NCI-H1436 treated with DMSO at 0.1 percent for 48 hours (cell line): ENCODE data around the gene LYST.
"Not testable (repeated sequence)": the region's sequence is repeated elsewhere in the genome, so short reads cannot be mapped to it uniquely, and the experiment has no call there.

Source experiments
- DNase-seq: peaks from one replicate; lab custom pipeline; 2025; lab: John Stamatoyannopoulos, UW

Gene LYST

GRCh38 chr1:235635938-235636662 is 230.6 kb downstream of the LYST start:
- no peak for DNase-seq

- DNase-seq, result no peak
Observed at GRCh38 chr1:235632506-235633401, 234.0 kb downstream of the LYST start.

- DNase-seq, result no peak
Observed at GRCh38 chr1:235631816-235632215, 234.9 kb downstream of the LYST start.

- no peak for DNase-seq
Observed at GRCh38 chr1:235628316-235629005, 238.2 kb downstream of the LYST start.

- no peak for DNase-seq
Observed at GRCh38 chr1:235625831-235626230, 240.9 kb downstream of the LYST start.

- DNase-seq, result no peak
Observed at GRCh38 chr1:235625340-235625739, 241.4 kb downstream of the LYST start.

GRCh38 chr1:235624721-235625333 is 241.9 kb downstream of the LYST start:
- no peak for DNase-seq

GRCh38 chr1:235622936-235623779 is 243.5 kb downstream of the LYST start:
- no peak for DNase-seq

- not testable (repeated sequence) for DNase-seq
Observed at GRCh38 chr1:235619149-235619548, 247.6 kb downstream of the LYST start.

GRCh38 chr1:235617808-235618207 is 248.9 kb downstream of the LYST start:
- DNase-seq, result no peak

GRCh38 chr1:235617140-235617539 is 249.6 kb downstream of the LYST start:
- DNase-seq, result no peak

GRCh38 chr1:235614442-235614954 is 252.2 kb downstream of the LYST start:
- no peak for DNase-seq

GRCh38 chr1:235613602-235614001 is 253.1 kb downstream of the LYST start:
- DNase-seq, result no peak

GRCh38 chr1:235612761-235613160 is 253.9 kb downstream of the LYST start:
- no peak for DNase-seq
